HG02763 (cell line): ENCODE results near the gene PIM2.
"Not testable (repeated sequence)": the region's sequence is repeated elsewhere in the genome, so short reads cannot be mapped to it uniquely, and the experiment has no call there.

Source experiments
- ATAC-seq: cut with Tn5 transposase; IDR thresholded peaks from one replicate; pipeline ENCODE4 v1.9.1; 2021; ENCODE audit warnings: mild to moderate bottlenecking, moderate library complexity; ENCODE audit not compliant: unreplicated experiment

The PIM2 gene

GRCh38 chrX:48876944-48877343 is 41.9 kb downstream of the PIM2 start:
- not testable (repeated sequence) for ATAC-seq

DNA sequence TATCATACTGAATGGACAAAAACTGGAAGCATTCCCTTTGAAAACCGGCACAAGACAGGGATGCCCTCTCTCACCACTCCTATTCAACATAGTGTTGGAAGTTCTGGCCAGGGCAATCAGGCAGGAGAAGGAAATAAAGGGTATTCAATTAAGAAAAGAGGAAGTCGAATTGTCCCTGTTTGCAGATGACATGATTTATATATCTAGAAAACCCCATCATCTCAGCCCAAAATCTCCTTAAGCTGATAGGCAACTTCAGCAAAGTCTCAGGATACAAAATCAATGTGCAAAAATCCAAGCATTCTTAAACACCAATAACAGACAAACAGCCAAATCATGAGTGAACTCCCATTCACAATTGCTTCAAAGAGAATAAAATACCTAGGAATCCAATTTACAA is 46.8 kb downstream of the PIM2 start:
- ATAC-seq, result not testable (repeated sequence)

- ATAC-seq, result no peak
Observed at GRCh38 chrX:48864210-48864609, 54.6 kb downstream of the PIM2 start.
